GM23338 (cell line): ENCODE results near the gene AKIP1. TPM values are rescaled to one million over a fixed set of nuclear protein-coding genes. Genes with fewer than 3 reads are reported as not detected.

Experiments
- ATAC-seq: fragments of 200-7000 bp; cut with Tn5 transposase; 3 replicates; pipeline ENCODE4 v1.9.1; 2020
- DNase-seq: peaks from one replicate; pipeline ENCODE4 v3.0.0-alpha.2; 2015; ENCODE audit warnings: low spot score
- H2AFZ ChIP-seq: fragments of 200-600 bp; sonication (generic); 2 replicates; pipeline ENCODE4 v1.8.0; 2016; ENCODE audit warnings: antibody characterized with exemption, mild to moderate bottlenecking, moderate library complexity
- H3F3A ChIP-seq: fragments of 200-600 bp; sonication (generic); replicated peaks from 2 replicates; pipeline ENCODE4 v1.8.0; 2017; ENCODE audit warnings: antibody characterized with exemption, mixed run types, low read depth
- H3K27ac ChIP-seq: fragments of 200-600 bp; sonication (generic); 2 replicates; pipeline ENCODE4 v1.6.1; 2016; ENCODE audit warnings: low read depth
- H3K27me3 ChIP-seq: fragments of 200-600 bp; sonication (generic); 2 replicates; pipeline ENCODE4 v1.8.0; 2016; ENCODE audit warnings: mild to moderate bottlenecking, mixed run types, moderate library complexity; ENCODE audit not compliant: insufficient read depth
- H3K36me3 ChIP-seq: fragments of 200-600 bp; sonication (generic); 2 replicates; pipeline ENCODE4 v1.8.0; 2016; ENCODE audit warnings: mild to moderate bottlenecking; ENCODE audit not compliant: insufficient read depth
- H3K4me1 ChIP-seq: fragments of 200-600 bp; sonication (generic); 2 replicates; pipeline ENCODE4 v1.8.0; 2016; ENCODE audit warnings: mild to moderate bottlenecking, moderate library complexity; ENCODE audit not compliant: insufficient read depth
- H3K4me2 ChIP-seq: fragments of 200-600 bp; sonication (generic); 2 replicates; pipeline ENCODE4 v1.7.1; 2017; ENCODE audit warnings: mixed run types
- H3K4me3 ChIP-seq: fragments of 200-600 bp; sonication (generic); 2 replicates; pipeline ENCODE4 v1.6.1; 2016; ENCODE audit warnings: mixed run types
- H3K79me2 ChIP-seq: fragments of 200-600 bp; sonication (generic); replicated peaks from 2 replicates; pipeline ENCODE4 v1.8.0; 2017; ENCODE audit warnings: mild to moderate bottlenecking; ENCODE audit not compliant: insufficient read depth
- H3K9me2 ChIP-seq: fragments of 200-600 bp; sonication (generic); 2 replicates; pipeline ENCODE4 v1.8.0; 2017; ENCODE audit not compliant: insufficient read depth
- H4K20me1 ChIP-seq: fragments of 200-600 bp; sonication (generic); replicated peaks from 2 replicates; pipeline ENCODE4 v1.8.0; 2017; ENCODE audit warnings: mild to moderate bottlenecking; ENCODE audit not compliant: insufficient read depth
- H3K27ac Mint-ChIP-seq: 2 replicates; pipeline ENCODE4 v1.8.0; 2020; ENCODE audit warnings: inconsistent platforms, mild to moderate bottlenecking, moderate library complexity, mixed read lengths
- H3K27me3 Mint-ChIP-seq: 3 replicates; pipeline ENCODE4 v1.8.0; 2022; ENCODE audit warnings: low read depth, mild to moderate bottlenecking, moderate library complexity, mixed read lengths, inconsistent platforms; ENCODE audit not compliant: insufficient read depth, poor library complexity
- H3K36me3 Mint-ChIP-seq: 3 replicates; pipeline ENCODE4 v1.8.0; 2021; ENCODE audit warnings: low read depth, mild to moderate bottlenecking, inconsistent platforms, moderate library complexity, mixed read lengths
- H3K4me1 Mint-ChIP-seq: 3 replicates; pipeline ENCODE4 v1.8.0; 2020; ENCODE audit warnings: mild to moderate bottlenecking, inconsistent platforms, mixed read lengths
- H3K4me3 Mint-ChIP-seq: 3 replicates; pipeline ENCODE4 v1.8.0; 2021; ENCODE audit warnings: moderate library complexity, mild to moderate bottlenecking, inconsistent platforms, mixed read lengths
- H3K9me3 Mint-ChIP-seq: 3 replicates; pipeline ENCODE4 v1.8.0; 2020; ENCODE audit warnings: moderate library complexity, mild to moderate bottlenecking, inconsistent platforms, mixed read lengths
- CREB1 ChIP-seq: fragments of 250-450 bp; sonication (Bioruptor Pico); IDR thresholded peaks from 2 replicates; pipeline ENCODE4 v1.5.0; 2020; ENCODE audit warnings: low read depth, mild to moderate bottlenecking, moderate library complexity
- EZH2 ChIP-seq: fragments of 200-600 bp; sonication (generic); IDR thresholded peaks from one replicate; pipeline ENCODE4 v1.8.0; 2017; ENCODE audit warnings: antibody characterized with exemption, mild to moderate bottlenecking, low read depth; ENCODE audit not compliant: unreplicated experiment
- EZH2phosphoT487 ChIP-seq: fragments of 200-600 bp; sonication (generic); IDR thresholded peaks from one replicate; pipeline ENCODE4 v1.8.1; 2018; ENCODE audit warnings: antibody characterized with exemption; ENCODE audit not compliant: unreplicated experiment
- JUNB ChIP-seq: IDR thresholded peaks from one replicate; pipeline ENCODE4 v1.6.1; 2016; ENCODE audit warnings: antibody characterized with exemption; ENCODE audit not compliant: unreplicated experiment
- NANOG ChIP-seq: IDR thresholded peaks from 2 replicates; pipeline ENCODE4 v1.6.1; 2016; ENCODE audit warnings: antibody characterized with exemption, borderline replicate concordance
- POLR2AphosphoS5 ChIP-seq: IDR thresholded peaks from 2 replicates; pipeline ENCODE4 v1.6.1; 2016; ENCODE audit warnings: antibody characterized with exemption, low read depth
- REST ChIP-seq: IDR thresholded peaks from one replicate; pipeline ENCODE4 v1.6.1; 2018; ENCODE audit warnings: antibody characterized with exemption; ENCODE audit not compliant: unreplicated experiment
- STAT1 ChIP-seq: IDR thresholded peaks from one replicate; pipeline ENCODE4 v1.6.1; 2016; ENCODE audit warnings: antibody characterized with exemption; ENCODE audit not compliant: unreplicated experiment
- ZNF114 ChIP-seq: fragments of 250-450 bp; sonication (Bioruptor Pico); IDR thresholded peaks from 2 replicates; pipeline ENCODE4 v1.5.0; 2020; ENCODE audit warnings: mild to moderate bottlenecking, moderate library complexity
- ZNF331 ChIP-seq: fragments of 250-450 bp; sonication (Bioruptor Pico); IDR thresholded peaks from 2 replicates; pipeline ENCODE4 v1.5.0; 2020; ENCODE audit warnings: low read depth, mild to moderate bottlenecking, moderate library complexity
- polyA plus RNA-seq: library from polyadenylated mRNA; unstranded; fragments of >200 nt; fragmentation: Nextera tagmentation; extraction: Ambion mirVana; gene quantifications from 2 replicates; pipeline ENCODE4 v1.2.1, GENCODE V29; 2016
- total RNA-seq: library from RNA; depleted of rRNA; stranded (reverse); fragments of >200 nt; shearing (Covaris generic); gene quantifications from 2 replicates; pipeline ENCODE4 v1.2.3, GENCODE V29; 2014
- TF ChIP-seq, protein P1 (sequence below): IDR thresholded peaks from 2 replicates; pipeline ENCODE4 v1.6.1; 2016; ENCODE audit warnings: antibody characterized with exemption
- TF ChIP-seq, protein P2 (sequence below), 2 experiments: fragments of 200-600 bp in 1 of 2; sonication (generic) in 1 of 2; conservative IDR thresholded peaks; 2 replicates each; pipeline versions ENCODE4 v1.5.1 to v1.6.1; 2016 to 2017; ENCODE audit warnings: antibody characterized with exemption in 2 of 2, low read depth in 2 of 2, mild to moderate bottlenecking in 2 of 2, moderate library complexity in 1 of 2
- TF ChIP-seq, protein P3 (sequence below): fragments of 250-450 bp; sonication (Bioruptor Pico); IDR thresholded peaks from 2 replicates; pipeline ENCODE4 v1.5.0; 2020; ENCODE audit warnings: mild to moderate bottlenecking, moderate library complexity

Gene AKIP1
- total and polyA plus RNA-seq, 2 experiments from 2014 or later = 11.1 to 14.0 TPM

GRCh38 chr11:8932564-8933180 lies 21.7 kb downstream of the AKIP1 start, which contains the start of gene C11orf16:
Gene C11orf16 (minus strand): TSS chr11:8932947. CDS start chr11:8932308, 639 bp downstream.
- peak; percentile 70 for ATAC-seq
- Histone ChIP-seq H3K4me1 (peaks cover 5% of the 10 kb centered on the region; the same call in 1 of the 2 replicates), H3K9me2 (no peaks in the 10 kb centered on the region), H3K36me3 (no peaks in the 10 kb centered on the region), H3K27me3 (no peaks in the 10 kb centered on the region), H3K4me3 (no peak within 1 kb of the TSS), H2AFZ (peak within 1 kb of the TSS; percentile 86), H3K4me2 (0 out of 2 replicates have a peak within 1 kb of the TSS, but pooled peaks have one; percentile 32), H3K79me2 (no peaks in the 10 kb centered on the region), H3K27ac (no peak within 1 kb of the TSS), H3F3A (no peaks in the 10 kb centered on the region), H4K20me1 (no peaks in the 10 kb centered on the region)
- H3K27me3 Mint-ChIP-seq = peaks cover 8% of the 10 kb centered on the region
- H3K27ac Mint-ChIP-seq = no peak within 1 kb of the TSS
- H3K4me1 Mint-ChIP-seq = peaks cover 25% of the 10 kb centered on the region
- TF ChIP-seq, protein P1, sequence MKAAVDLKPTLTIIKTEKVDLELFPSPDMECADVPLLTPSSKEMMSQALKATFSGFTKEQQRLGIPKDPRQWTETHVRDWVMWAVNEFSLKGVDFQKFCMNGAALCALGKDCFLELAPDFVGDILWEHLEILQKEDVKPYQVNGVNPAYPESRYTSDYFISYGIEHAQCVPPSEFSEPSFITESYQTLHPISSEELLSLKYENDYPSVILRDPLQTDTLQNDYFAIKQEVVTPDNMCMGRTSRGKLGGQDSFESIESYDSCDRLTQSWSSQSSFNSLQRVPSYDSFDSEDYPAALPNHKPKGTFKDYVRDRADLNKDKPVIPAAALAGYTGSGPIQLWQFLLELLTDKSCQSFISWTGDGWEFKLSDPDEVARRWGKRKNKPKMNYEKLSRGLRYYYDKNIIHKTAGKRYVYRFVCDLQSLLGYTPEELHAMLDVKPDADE = no peak
- TF ChIP-seq REST (no peak), JUNB (no peak), NANOG (no peak), CREB1 (CRISPR knock-in tag) (no peak), ZNF114 (CRISPR knock-in tag) (no peak), EZH2 (no peak), STAT1 (no peak), POLR2AphosphoS5 (no peak), EZH2phosphoT487 (no peak), ZNF331 (CRISPR knock-in tag) (no peak)
- TF ChIP-seq, protein P2, sequence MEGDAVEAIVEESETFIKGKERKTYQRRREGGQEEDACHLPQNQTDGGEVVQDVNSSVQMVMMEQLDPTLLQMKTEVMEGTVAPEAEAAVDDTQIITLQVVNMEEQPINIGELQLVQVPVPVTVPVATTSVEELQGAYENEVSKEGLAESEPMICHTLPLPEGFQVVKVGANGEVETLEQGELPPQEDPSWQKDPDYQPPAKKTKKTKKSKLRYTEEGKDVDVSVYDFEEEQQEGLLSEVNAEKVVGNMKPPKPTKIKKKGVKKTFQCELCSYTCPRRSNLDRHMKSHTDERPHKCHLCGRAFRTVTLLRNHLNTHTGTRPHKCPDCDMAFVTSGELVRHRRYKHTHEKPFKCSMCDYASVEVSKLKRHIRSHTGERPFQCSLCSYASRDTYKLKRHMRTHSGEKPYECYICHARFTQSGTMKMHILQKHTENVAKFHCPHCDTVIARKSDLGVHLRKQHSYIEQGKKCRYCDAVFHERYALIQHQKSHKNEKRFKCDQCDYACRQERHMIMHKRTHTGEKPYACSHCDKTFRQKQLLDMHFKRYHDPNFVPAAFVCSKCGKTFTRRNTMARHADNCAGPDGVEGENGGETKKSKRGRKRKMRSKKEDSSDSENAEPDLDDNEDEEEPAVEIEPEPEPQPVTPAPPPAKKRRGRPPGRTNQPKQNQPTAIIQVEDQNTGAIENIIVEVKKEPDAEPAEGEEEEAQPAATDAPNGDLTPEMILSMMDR (conservative IDR thresholded peaks at IDR 0.05; ENCODE audit: low read depth in 2 of 2) = no peak
- TF ChIP-seq, protein P3, sequence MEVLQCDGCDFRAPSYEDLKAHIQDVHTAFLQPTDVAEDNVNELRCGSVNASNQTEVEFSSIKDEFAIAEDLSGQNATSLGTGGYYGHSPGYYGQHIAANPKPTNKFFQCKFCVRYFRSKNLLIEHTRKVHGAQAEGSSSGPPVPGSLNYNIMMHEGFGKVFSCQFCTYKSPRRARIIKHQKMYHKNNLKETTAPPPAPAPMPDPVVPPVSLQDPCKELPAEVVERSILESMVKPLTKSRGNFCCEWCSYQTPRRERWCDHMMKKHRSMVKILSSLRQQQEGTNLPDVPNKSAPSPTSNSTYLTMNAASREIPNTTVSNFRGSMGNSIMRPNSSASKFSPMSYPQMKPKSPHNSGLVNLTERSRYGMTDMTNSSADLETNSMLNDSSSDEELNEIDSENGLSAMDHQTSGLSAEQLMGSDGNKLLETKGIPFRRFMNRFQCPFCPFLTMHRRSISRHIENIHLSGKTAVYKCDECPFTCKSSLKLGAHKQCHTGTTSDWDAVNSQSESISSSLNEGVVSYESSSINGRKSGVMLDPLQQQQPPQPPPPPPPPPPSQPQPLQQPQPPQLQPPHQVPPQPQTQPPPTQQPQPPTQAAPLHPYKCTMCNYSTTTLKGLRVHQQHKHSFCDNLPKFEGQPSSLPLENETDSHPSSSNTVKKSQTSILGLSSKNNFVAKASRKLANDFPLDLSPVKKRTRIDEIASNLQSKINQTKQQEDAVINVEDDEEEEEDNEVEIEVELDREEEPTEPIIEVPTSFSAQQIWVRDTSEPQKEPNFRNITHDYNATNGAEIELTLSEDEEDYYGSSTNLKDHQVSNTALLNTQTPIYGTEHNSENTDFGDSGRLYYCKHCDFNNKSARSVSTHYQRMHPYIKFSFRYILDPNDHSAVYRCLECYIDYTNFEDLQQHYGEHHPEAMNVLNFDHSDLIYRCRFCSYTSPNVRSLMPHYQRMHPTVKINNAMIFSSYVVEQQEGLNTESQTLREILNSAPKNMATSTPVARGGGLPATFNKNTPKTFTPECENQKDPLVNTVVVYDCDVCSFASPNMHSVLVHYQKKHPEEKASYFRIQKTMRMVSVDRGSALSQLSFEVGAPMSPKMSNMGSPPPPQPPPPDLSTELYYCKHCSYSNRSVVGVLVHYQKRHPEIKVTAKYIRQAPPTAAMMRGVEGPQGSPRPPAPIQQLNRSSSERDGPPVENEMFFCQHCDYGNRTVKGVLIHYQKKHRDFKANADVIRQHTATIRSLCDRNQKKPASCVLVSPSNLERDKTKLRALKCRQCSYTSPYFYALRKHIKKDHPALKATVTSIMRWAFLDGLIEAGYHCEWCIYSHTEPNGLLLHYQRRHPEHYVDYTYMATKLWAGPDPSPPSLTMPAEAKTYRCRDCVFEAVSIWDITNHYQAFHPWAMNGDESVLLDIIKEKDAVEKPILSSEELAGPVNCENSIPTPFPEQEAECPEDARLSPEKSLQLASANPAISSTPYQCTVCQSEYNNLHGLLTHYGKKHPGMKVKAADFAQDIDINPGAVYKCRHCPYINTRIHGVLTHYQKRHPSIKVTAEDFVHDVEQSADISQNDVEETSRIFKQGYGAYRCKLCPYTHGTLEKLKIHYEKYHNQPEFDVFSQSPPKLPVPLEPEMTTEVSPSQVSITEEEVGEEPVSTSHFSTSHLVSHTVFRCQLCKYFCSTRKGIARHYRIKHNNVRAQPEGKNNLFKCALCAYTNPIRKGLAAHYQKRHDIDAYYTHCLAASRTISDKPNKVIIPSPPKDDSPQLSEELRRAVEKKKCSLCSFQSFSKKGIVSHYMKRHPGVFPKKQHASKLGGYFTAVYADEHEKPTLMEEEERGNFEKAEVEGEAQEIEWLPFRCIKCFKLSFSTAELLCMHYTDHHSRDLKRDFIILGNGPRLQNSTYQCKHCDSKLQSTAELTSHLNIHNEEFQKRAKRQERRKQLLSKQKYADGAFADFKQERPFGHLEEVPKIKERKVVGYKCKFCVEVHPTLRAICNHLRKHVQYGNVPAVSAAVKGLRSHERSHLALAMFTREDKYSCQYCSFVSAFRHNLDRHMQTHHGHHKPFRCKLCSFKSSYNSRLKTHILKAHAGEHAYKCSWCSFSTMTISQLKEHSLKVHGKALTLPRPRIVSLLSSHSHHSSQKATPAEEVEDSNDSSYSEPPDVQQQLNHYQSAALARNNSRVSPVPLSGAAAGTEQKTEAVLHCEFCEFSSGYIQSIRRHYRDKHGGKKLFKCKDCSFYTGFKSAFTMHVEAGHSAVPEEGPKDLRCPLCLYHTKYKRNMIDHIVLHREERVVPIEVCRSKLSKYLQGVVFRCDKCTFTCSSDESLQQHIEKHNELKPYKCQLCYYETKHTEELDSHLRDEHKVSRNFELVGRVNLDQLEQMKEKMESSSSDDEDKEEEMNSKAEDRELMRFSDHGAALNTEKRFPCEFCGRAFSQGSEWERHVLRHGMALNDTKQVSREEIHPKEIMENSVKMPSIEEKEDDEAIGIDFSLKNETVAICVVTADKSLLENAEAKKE (CRISPR knock-in tag) = no peak
- no peaks in the 10 kb centered on the region for H3K36me3 Mint-ChIP-seq
- DNase-seq = peak; percentile 67
- H3K9me3 Mint-ChIP-seq = no peaks in the 10 kb centered on the region
- peak within 1 kb of the TSS; percentile 23; the same call in 2 of the 3 replicates for H3K4me3 Mint-ChIP-seq
